H1 (cell line): ENCODE results near the gene EXOC6. TPM values are rescaled to one million over a fixed set of nuclear protein-coding genes. Genes with fewer than 3 reads are reported as not detected.

Experiments used
- CTCF ChIA-PET: fragments of 300-600 bp; sonication (Branson Sonifier 250); formaldehyde crosslinking; loops from one replicate; lab custom pipeline; 2021; ENCODE audit not compliant: partially characterized antibody; lab: Charles Lee
- POLR2A ChIA-PET: fragments of 300-600 bp; sonication (Branson Sonifier 250); formaldehyde crosslinking; loops from one replicate; lab custom pipeline; 2021; ENCODE audit warnings: inconsistent platforms; ENCODE audit not compliant: partially characterized antibody; lab: Charles Lee
- DNase-seq, 2 experiments: peaks; one replicate each; pipeline versions ENCODE4 v3.0.0 to v3.0.0-alpha.2; 2010 to 2022; ENCODE audit warnings: low spot score in 2 of 2, low read depth in 1 of 2, mixed read lengths in 1 of 2
- FAIRE-seq: peaks from 2 replicates; lab custom pipeline; 2011; peaks lifted over from hg19 to GRCh38; lab: Jason Lieb, UNC
- H2AFZ ChIP-seq: 2 replicates; pipeline ENCODE4 v1.8.1; 2012; ENCODE audit warnings: low read length, inconsistent platforms
- H2AK5ac ChIP-seq: 2 replicates; pipeline ENCODE4 v1.6.1; 2013; ENCODE audit warnings: low read depth, low read length
- H2BK120ac ChIP-seq: replicated peaks from 2 replicates; pipeline ENCODE3; 2013; ENCODE audit warnings: low read depth, low read length, inconsistent platforms
- H2BK12ac ChIP-seq: 2 replicates; pipeline ENCODE4 v1.6.1; 2013; ENCODE audit warnings: low read depth, low read length
- H2BK15ac ChIP-seq: 2 replicates; pipeline ENCODE4 v1.6.1; 2013; ENCODE audit warnings: low read length
- H2BK20ac ChIP-seq: 2 replicates; pipeline ENCODE4 v1.6.1; 2013; ENCODE audit warnings: low read length
- H2BK5ac ChIP-seq: 2 replicates; pipeline ENCODE4 v1.6.1; 2013; ENCODE audit warnings: low read depth, low read length
- H3K14ac ChIP-seq: 2 replicates; pipeline ENCODE4 v1.6.1; 2013; ENCODE audit warnings: inconsistent platforms; ENCODE audit not compliant: insufficient read length
- H3K18ac ChIP-seq: 2 replicates; pipeline ENCODE4 v1.6.1; 2013; ENCODE audit warnings: low read length; ENCODE audit errors: extremely low read depth
- H3K23ac ChIP-seq: 2 replicates; pipeline ENCODE4 v1.6.1; 2013; ENCODE audit warnings: inconsistent platforms; ENCODE audit not compliant: insufficient read length
- H3K23me2 ChIP-seq: 2 replicates; pipeline ENCODE4 v1.6.1; 2013; ENCODE audit warnings: low read depth, low read length
- H3K27ac ChIP-seq: 2 replicates; pipeline ENCODE4 v1.6.1; 2011; ENCODE audit warnings: low read depth, low read length, inconsistent platforms
- H3K27me3 ChIP-seq, 4 experiments: replicated peaks in 1 of 4; 1 replicate in 1 of 4; 2 replicates in 3 of 4; pipeline versions ENCODE4 v1.6.1 to v1.8.1; 2011 to 2013; ENCODE audit warnings: low read length in 3 of 4, mild to moderate bottlenecking in 3 of 4, inconsistent platforms in 2 of 4, mixed read lengths in 2 of 4, moderate library complexity in 1 of 4; ENCODE audit not compliant: control insufficient read depth in 3 of 4, insufficient read depth in 3 of 4; ENCODE audit errors: extremely low read depth in 1 of 4
- H3K36me3 ChIP-seq, 4 experiments: 2 replicates each; pipeline versions ENCODE4 v1.6.1 to v1.8.1; 2011 to 2013; ENCODE audit warnings: mild to moderate bottlenecking in 4 of 4, low read length in 3 of 4, moderate library complexity in 2 of 4, control low read depth in 1 of 4, inconsistent platforms in 1 of 4; ENCODE audit not compliant: insufficient read depth in 4 of 4, control insufficient read depth in 2 of 4
- H3K4ac ChIP-seq: replicated peaks from 2 replicates; pipeline ENCODE3; 2013; ENCODE audit warnings: low read length, low read depth, mixed read lengths, inconsistent platforms; ENCODE audit not compliant: insufficient read length
- H3K4me1 ChIP-seq, 4 experiments: replicated peaks in 1 of 4; 1 replicate in 1 of 4; 2 replicates in 3 of 4; pipeline versions ENCODE4 v1.6.1 to v1.8.1; 2011 to 2013; ENCODE audit warnings: low read length in 3 of 4, inconsistent platforms in 2 of 4, mixed read lengths in 1 of 4; ENCODE audit not compliant: insufficient read depth in 4 of 4, control insufficient read depth in 3 of 4
- H3K4me2 ChIP-seq, 2 experiments: 2 replicates each; pipeline versions ENCODE4 v1.6.1 to v1.8.1; 2011 to 2013; ENCODE audit warnings: low read depth in 2 of 2, low read length in 2 of 2, control low read depth in 1 of 2, inconsistent platforms in 1 of 2, mild to moderate bottlenecking in 1 of 2; ENCODE audit not compliant: insufficient read depth in 1 of 2
- H3K4me3 ChIP-seq, 4 experiments: fragments of 200-600, 300-600 bp in 1 of 4; sonication (generic), shearing (Covaris generic), sonication (Bioruptor Twin) in 1 of 4; 2 replicates each; pipeline versions ENCODE4 v1.5.1 to v1.8.1; 2011 to 2016; ENCODE audit warnings: low read length in 4 of 4, low read depth in 3 of 4, control low read depth in 2 of 4, inconsistent platforms in 2 of 4, mild to moderate bottlenecking in 2 of 4, mixed read lengths in 1 of 4, moderate library complexity in 1 of 4; ENCODE audit not compliant: insufficient read depth in 2 of 4; ENCODE audit errors: extremely low read depth in 1 of 4
- H3K56ac ChIP-seq: replicated peaks from 2 replicates; pipeline ENCODE3; 2013; ENCODE audit warnings: low read depth, mild to moderate bottlenecking, mixed read lengths, low read length, inconsistent platforms; ENCODE audit not compliant: insufficient read length
- H3K79me1 ChIP-seq: 2 replicates; pipeline ENCODE4 v1.6.1; 2013; ENCODE audit warnings: low read depth, low read length, control low read depth
- H3K79me2 ChIP-seq, 2 experiments: 2 replicates each; pipeline versions ENCODE4 v1.6.1 to v1.8.1; 2012 to 2013; ENCODE audit warnings: low read length in 2 of 2, mild to moderate bottlenecking in 2 of 2, inconsistent platforms in 1 of 2; ENCODE audit not compliant: insufficient read depth in 2 of 2, control insufficient read depth in 1 of 2
- H3K9ac ChIP-seq, 4 experiments: replicated peaks in 1 of 4; 1 replicate in 1 of 4; 2 replicates in 3 of 4; pipeline versions ENCODE4 v1.6.1 to v1.8.1; 2011 to 2013; ENCODE audit warnings: low read depth in 3 of 4, low read length in 3 of 4, control low read depth in 2 of 4, mild to moderate bottlenecking in 2 of 4, moderate library complexity in 2 of 4, inconsistent platforms in 1 of 4; ENCODE audit errors: extremely low read depth in 1 of 4
- H3K9me3 ChIP-seq, 2 experiments: 2 replicates each; pipeline versions ENCODE4 v1.6.1 to v1.8.1; 2012 to 2013; ENCODE audit warnings: mild to moderate bottlenecking in 2 of 2, moderate library complexity in 2 of 2, control low read depth in 1 of 2, inconsistent platforms in 1 of 2, low read depth in 1 of 2, low read length in 1 of 2, mixed read lengths in 1 of 2; ENCODE audit not compliant: insufficient read depth in 2 of 2
- H4K20me1 ChIP-seq, 2 experiments: replicated peaks in 1 of 2; 2 replicates each; pipeline versions ENCODE3 to v1.8.1; 2011 to 2013; ENCODE audit warnings: inconsistent platforms in 2 of 2, low read length in 2 of 2, mild to moderate bottlenecking in 1 of 2; ENCODE audit not compliant: insufficient read depth in 2 of 2, control insufficient read depth in 1 of 2
- H4K5ac ChIP-seq: 2 replicates; pipeline ENCODE4 v1.6.1; 2013; ENCODE audit warnings: low read length, low read depth, mixed read lengths, inconsistent platforms; ENCODE audit not compliant: insufficient read length
- H4K8ac ChIP-seq: 2 replicates; pipeline ENCODE4 v1.8.0; 2013; ENCODE audit warnings: mild to moderate bottlenecking, moderate library complexity, low read length, inconsistent platforms; ENCODE audit not compliant: insufficient read depth; ENCODE audit errors: extremely low read depth
- H4K91ac ChIP-seq: replicated peaks from 2 replicates; pipeline ENCODE3; 2013; ENCODE audit warnings: low read length, mixed read lengths, inconsistent platforms; ENCODE audit not compliant: insufficient read length
- HDAC6 ChIP-seq: IDR thresholded peaks from one replicate; pipeline ENCODE4 v1.7.1; 2012; ENCODE audit warnings: low read depth, mild to moderate bottlenecking, inconsistent platforms, low read length, moderate library complexity
- POLR2A ChIP-seq, 2 experiments: IDR thresholded peaks; 1 replicate in 1 of 2; 2 replicates in 1 of 2; pipeline ENCODE4 v1.6.1; 2011; ENCODE audit warnings: low read depth in 2 of 2, low read length in 2 of 2, mild to moderate bottlenecking in 2 of 2; ENCODE audit errors: control extremely low read depth in 1 of 2
- WGBS, 2 experiments: shearing (Covaris generic) in 1 of 2; methylation state at CpG; one replicate each; pipeline versions ENCODE4 v1.1.6 to v1.1.7; 2013 to 2015; ENCODE audit warnings: low lambda C conversion rate in 2 of 2, mixed read lengths in 2 of 2, inconsistent platforms in 1 of 2, low coverage in 1 of 2, missing lambda C conversion rate in 1 of 2; ENCODE audit not compliant: insufficient replicate concordance in 2 of 2, insufficient coverage in 1 of 2, insufficient read length in 1 of 2; ENCODE audit errors: extremely low coverage in 1 of 2, missing lambda C conversion rate in 1 of 2; 5-methylcytosine and 5-hydroxymethylcytosine counted together
- long read RNA-seq, 2 experiments: library from RNA in 1 of 2; library from capped mRNA in 1 of 2; stranded (forward); transcript quantifications; one replicate each; pipeline ENCODE4 v2.0.0, GENCODE V29; 2021; ENCODE audit warnings: inconsistent platforms in 1 of 2
- polyA minus RNA-seq, 3 experiments: library from RNA; depleted of rRNA, polyadenylated mRNA; stranded (reverse); fragments of >200 nt; gene quantifications; 1 replicate in 2 of 3; 2 replicates in 1 of 3; pipeline ENCODE4 v1.2.3, GENCODE V29; 2011
- polyA plus RNA-seq, 7 experiments: library from polyadenylated mRNA; depleted of rRNA in 3 of 7; stranded (reverse) in 5 of 7; unstranded in 2 of 7; fragments of >200 nt in 5 of 7; fragments of 200-250 nt in 2 of 7; gene quantifications; 1 replicate in 5 of 7; 2 replicates in 1 of 7; 4 replicates in 1 of 7; pipeline versions ENCODE4 v1.2.1 to v1.2.3, GENCODE V29; 2011 to 2013; ENCODE audit warnings: missing spikeins in 2 of 7, mixed read lengths in 2 of 7
- total RNA-seq: library from RNA; stranded (reverse); fragmentation: NEBNext Ultra II Directional; extraction: Animal tissue kit (Norgen Biotek cat#: 25700); gene quantifications from 2 replicates; pipeline ENCODE4 v1.2.1, GENCODE V29; 2021

Gene EXOC6, protein sequence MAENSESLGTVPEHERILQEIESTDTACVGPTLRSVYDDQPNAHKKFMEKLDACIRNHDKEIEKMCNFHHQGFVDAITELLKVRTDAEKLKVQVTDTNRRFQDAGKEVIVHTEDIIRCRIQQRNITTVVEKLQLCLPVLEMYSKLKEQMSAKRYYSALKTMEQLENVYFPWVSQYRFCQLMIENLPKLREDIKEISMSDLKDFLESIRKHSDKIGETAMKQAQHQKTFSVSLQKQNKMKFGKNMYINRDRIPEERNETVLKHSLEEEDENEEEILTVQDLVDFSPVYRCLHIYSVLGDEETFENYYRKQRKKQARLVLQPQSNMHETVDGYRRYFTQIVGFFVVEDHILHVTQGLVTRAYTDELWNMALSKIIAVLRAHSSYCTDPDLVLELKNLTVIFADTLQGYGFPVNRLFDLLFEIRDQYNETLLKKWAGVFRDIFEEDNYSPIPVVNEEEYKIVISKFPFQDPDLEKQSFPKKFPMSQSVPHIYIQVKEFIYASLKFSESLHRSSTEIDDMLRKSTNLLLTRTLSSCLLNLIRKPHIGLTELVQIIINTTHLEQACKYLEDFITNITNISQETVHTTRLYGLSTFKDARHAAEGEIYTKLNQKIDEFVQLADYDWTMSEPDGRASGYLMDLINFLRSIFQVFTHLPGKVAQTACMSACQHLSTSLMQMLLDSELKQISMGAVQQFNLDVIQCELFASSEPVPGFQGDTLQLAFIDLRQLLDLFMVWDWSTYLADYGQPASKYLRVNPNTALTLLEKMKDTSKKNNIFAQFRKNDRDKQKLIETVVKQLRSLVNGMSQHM
- total RNA-seq (3.9 and 4.5 TPM in 2 replicates), polyA plus RNA-seq (2011; rRNA removed) (0.80 and 1.7 TPM in 2 replicates), polyA minus RNA-seq (2011; rRNA and poly(A)+ RNA removed) (2.6 and 15.1 TPM in 2 replicates)
- 2.0 TPM for polyA plus RNA-seq (2011; cell fraction: cytosol; rRNA removed)
- polyA plus RNA-seq (2011; cell fraction: nucleus; rRNA removed), result 0.61 TPM
- 3.0 to 9.3 TPM (median 6.3 TPM) in 4 replicates for polyA plus RNA-seq (2012, experiment 1 of 2)
- polyA plus RNA-seq (2012, experiment 2 of 2), result 0.24 TPM
- 6.0 TPM for polyA plus RNA-seq (2013, experiment 1 of 2)
- polyA plus RNA-seq (2013, experiment 2 of 2), result 4.1 TPM
- 2.9 TPM for polyA minus RNA-seq (2011; cell fraction: cytosol; rRNA and poly(A)+ RNA removed)
- 14.5 TPM for polyA minus RNA-seq (2011; cell fraction: nucleus; rRNA and poly(A)+ RNA removed)
- long read RNA-seq, experiment 1, partial matches to known transcripts, result 1 of 2 reads
- long read RNA-seq, experiment 1, other reads (novel, unspliced or antisense), result 1 of 2 reads
- long read RNA-seq, experiment 2, partial matches to known transcripts, result 6 of 8 reads
- long read RNA-seq, experiment 2, other reads (novel, unspliced or antisense), result 0 of 8 reads

DNA sequence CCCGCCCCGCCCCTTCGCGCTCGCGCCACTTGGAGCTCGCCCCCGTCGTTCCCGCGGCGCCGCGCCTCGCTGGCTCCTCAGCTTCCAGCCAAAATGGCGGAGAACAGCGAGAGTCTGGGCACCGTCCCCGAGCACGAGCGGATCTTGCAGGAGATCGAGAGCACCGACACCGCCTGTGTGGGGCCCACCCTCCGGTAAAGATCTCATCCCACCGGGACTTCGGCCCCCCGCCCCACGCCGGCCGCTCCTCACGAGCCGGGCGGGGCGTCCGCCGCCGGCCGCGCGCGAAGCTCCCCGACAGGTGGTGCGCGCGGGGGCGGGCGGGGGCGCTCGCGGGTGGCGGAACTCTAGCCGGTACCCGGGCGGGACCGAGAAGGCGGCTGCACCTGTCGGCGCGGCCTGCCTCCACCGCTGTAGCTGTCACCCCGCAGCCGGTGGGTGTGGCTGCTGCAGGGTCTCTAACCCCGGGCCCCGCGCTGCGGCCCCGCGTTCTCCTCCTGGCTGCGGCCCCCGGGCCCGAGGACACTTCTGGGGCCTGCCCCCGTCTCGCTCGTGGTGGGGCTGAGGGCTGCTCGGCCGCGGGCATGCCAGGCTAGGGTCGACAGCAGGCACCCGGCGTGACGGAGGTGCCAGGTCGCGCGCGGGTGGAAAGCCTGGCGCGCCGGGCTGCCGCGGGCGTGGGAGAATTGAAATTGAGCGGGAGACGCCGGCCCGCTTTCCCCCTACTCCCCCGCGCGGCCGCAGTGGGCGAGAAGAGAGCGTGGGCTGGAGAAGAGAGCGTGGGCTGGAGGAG lies at the start of gene EXOC6:
TSS of gene EXOC6 (plus strand) at position 80 of the 793 bp plus-strand sequence. CDS start at position 94, 14 bp downstream.
- peaks cover 3 to 28% (median 14%) of the 10 kb centered on the region in 4 experiments for H3K27me3 ChIP-seq
- no peak within 1 kb of the TSS for H4K91ac ChIP-seq
- FAIRE-seq (no peak), DNase-seq (peak in 1 of 2 experiments; percentile 80)
- H4K20me1 ChIP-seq, result peaks cover 0 to 3% of the 10 kb centered on the region in 2 experiments
- H2BK15ac ChIP-seq, result no peak within 1 kb of the TSS
- peak within 1 kb of the TSS; percentile 61 to 96 for H3K4me2 ChIP-seq
- H2BK20ac ChIP-seq, result no peak within 1 kb of the TSS
- WGBS, 2 experiments, result 6% methylated on average over 37 of the region's 103 CpGs; no CpG with 5 or more reads in 1 of the 2 experiments
- H3K79me1 ChIP-seq, result no peaks in the 10 kb centered on the region
- no peak within 1 kb of the TSS for H2BK5ac ChIP-seq
- peak within 1 kb of the TSS; percentile 83; the same call in 1 of the 2 replicates for H2AFZ ChIP-seq
- H3K23ac ChIP-seq, result no peak within 1 kb of the TSS
- no peak within 1 kb of the TSS for H4K5ac ChIP-seq
- POLR2A ChIA-PET, result interaction anchor here (0.6 to 1.5 kb wide), 3 partner anchors 10 to 274 kb away, joined by 3 to 8 read pairs (median 4); partner anchors contain the start of gene IDE
- H3K23me2 ChIP-seq, result peaks cover 7% of the 10 kb centered on the region; the same call in 1 of the 2 replicates
- H3K4me3 ChIP-seq, result peak within 1 kb of the TSS; percentile 62 to 89 (median 69)
- no peak within 1 kb of the TSS for H2AK5ac ChIP-seq
- H3K4me1 ChIP-seq, result peaks cover 0 to 2% (median 0%) of the 10 kb centered on the region in 4 experiments; a peak in 2 of 7 replicates
- H3K9me3 ChIP-seq, result no peaks in the 10 kb centered on the region; a peak in 1 of 4 replicates
- H3K14ac ChIP-seq, result no peak within 1 kb of the TSS
- peak within 1 kb of the TSS in 3 of 4 experiments; percentile 45 to 77 (median 52); a peak in 5 of 7 replicates for H3K9ac ChIP-seq
- H3K18ac ChIP-seq, result no peak within 1 kb of the TSS; the same call in 1 of the 2 replicates
- no peak within 1 kb of the TSS for H3K4ac ChIP-seq
- H3K36me3 ChIP-seq, result no peaks in the 10 kb centered on the region
- CTCF ChIA-PET, result interaction anchor here (0.8 to 9.2 kb wide), 6 partner anchors 12 to 186 kb away, joined by 3 to 86 read pairs (median 3); no protein-coding TSS in a partner anchor
- no peak within 1 kb of the TSS; the same call in 1 of the 2 replicates for H3K27ac ChIP-seq
- H3K79me2 ChIP-seq, result no peaks in the 10 kb centered on the region
- H2BK12ac ChIP-seq, result no peak within 1 kb of the TSS
- H2BK120ac ChIP-seq, result no peak within 1 kb of the TSS
- H4K8ac ChIP-seq, result no peak within 1 kb of the TSS
- H3K56ac ChIP-seq, result no peak within 1 kb of the TSS
- TF ChIP-seq HDAC6 (no peak), POLR2A (IDR thresholded peaks at IDR 0.05; ENCODE audit: control extremely low read depth in 1 of 2, low read depth in 2 of 2, low read length in 2 of 2) (peak in 1 of 2 experiments; percentile 61; a peak in 1 of 3 replicates)
